CD4-positive, alpha-beta T cell treated with Interleukin-4 for 1 hour (primary cell): ENCODE measurements around the gene TMEM134.

Experiments
- DNase-seq, 2 donors: peaks; one replicate each; pipeline ENCODE4 v3.0.0-alpha.2; 2020 to 2022

The TMEM134 gene

GRCh38 chr11:67456068-67456705, 12.9 kb downstream of the TMEM134 start:
- DNase-seq, result no peak

- no peak for DNase-seq
These were observed 14.0 kb downstream of the TMEM134 start, which contains the start of gene CABP4 for GRCh38 chr11:67455054-67455453. TSS of gene CABP4 (plus strand) at chr11:67455354. CDS start at chr11:67455424, 70 bp downstream.

GRCh38 chr11:67453816-67454732, 15.0 kb downstream of the TMEM134 start:
- no peak for DNase-seq

DNA sequence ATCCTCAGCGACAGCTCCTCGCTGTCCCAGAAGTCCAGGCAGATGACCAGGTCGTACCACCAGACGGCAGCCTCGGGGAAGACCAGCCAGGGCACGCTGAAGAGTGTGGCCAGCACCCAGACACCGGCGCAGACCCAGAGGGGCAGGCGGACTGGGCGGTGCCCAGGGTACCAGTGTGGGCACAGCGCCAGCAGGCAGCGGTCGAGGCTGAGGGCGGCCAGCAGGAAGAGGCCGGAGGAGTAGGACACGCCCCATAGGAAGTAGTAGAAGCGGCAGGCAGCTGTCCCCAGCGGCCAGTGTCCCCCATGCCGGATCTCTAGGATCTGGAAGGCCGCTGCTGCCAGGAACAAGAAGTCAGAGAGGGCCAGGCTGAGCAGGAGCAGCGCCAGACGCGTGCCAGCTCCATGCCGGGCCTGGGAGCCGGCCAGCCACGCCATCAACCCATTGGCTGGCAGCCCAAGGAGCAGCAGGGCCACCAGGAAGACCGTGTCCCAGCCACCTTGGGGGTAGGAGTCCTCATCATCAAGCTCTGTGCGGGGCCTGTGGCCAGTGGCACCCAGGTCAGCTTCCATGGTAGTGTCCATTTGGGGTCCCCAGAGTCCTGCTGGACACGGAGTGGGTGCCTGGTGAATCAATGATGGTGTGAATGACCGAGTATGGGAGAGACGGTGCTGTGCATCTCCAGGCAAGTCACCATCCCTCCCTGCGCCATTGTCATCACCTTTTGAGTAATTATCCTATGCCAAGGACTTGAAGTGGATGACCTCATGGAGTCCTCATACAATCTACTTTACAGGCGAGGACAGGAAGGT, 16.7 kb downstream of the TMEM134 start, which contains the start of gene GPR152:
GPR152 (minus strand) TSS at position 589 of the 812 bp plus-strand sequence; CDS start at position 584, 5 bp downstream.
- DNase-seq, result no peak

DNA sequence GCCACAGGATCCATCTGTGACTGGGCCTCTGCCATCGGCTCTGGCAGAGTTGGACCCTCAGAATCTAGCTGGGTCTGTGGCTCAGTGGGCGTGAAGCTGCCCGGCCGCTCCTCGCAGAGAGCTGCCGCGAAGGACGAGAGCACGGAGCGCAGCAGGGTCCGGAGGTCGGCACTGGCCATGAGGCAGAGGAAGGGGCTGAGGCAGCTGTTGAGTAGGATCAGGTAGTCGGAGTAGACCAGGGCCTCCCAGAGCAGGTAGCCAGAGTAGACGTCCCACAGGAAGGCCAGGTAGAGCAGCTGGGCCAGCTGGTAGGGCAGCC, 17.4 kb downstream of the TMEM134 start:
- no peak for DNase-seq

DNA sequence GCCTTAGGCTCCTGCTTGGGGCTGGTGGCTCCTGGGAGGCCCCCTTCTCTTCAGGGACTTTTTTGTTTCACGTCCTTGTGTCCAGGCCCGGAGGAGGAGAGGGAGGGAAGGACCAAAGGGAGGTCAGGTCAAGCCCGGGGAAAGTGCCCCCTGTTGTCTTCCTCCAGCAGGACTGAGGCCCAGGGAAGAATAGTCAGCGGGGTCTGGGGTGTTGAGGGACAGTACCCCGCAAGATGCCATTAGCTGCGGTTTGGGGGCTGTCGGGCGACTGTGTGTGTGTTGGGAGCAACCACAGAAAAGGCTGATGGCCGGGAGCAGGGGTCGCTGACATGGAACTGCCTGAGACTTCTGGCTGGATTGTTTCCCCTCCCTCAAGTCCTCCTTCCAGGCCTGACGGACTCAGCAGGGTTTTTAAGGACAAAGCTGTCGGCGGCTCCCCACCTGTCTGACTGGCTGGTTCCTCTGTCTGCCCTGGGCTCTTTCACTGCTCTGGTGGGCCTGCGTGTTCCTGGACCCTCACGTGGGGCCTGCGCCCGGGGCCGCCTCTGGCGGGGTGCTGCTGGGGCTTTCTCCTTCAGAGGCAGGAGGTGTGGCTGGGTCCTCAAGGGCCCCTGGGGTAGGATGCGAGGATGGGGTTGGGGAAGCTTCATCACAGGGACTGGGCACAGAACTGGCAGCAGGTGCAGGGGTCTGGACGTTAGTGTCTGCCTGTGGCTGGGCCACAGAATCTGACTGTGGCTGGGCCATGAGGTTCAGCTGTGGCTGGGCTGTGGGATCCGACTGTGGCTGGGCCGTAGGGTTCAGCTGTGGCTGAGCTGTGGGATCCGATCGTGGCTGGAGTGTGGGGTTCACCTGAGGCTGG, 18.0 kb downstream of the TMEM134 start:
- no peak for DNase-seq

DNA sequence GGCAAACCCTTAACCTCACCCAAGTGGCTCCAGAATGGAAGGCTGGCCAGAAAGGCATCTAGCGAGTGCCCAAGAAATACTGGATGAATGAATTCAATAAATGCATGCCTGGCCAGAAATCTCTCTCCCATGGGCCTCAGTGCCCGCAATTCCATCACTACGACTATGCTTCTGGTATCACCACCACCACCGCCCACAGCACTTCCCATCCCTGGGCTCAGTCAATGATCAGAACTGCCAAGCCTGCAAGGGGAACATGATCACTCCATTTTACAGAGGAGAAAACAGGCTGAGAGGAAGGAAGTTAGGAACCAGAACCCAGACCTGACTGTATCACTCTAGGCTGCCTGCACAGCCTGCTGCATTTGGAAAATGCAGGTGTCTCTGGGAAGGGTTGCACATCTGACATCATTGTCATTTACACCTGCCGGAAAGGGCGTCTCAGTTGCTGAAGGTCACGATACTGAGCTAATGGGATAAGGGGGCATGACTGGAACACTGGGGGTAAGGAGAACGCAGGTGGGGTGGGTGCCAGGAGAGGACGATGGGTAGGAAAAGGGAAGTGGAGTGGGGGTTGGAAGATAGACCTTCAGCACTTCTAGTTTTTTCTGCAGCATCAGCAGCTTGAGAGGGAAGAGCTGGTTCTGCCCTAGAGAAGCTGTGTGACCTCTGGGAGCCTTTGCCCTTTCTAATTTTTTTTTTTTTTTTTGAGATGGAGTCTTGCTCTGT, 19.8 kb downstream of the TMEM134 start:
- DNase-seq, result no peak

DNA sequence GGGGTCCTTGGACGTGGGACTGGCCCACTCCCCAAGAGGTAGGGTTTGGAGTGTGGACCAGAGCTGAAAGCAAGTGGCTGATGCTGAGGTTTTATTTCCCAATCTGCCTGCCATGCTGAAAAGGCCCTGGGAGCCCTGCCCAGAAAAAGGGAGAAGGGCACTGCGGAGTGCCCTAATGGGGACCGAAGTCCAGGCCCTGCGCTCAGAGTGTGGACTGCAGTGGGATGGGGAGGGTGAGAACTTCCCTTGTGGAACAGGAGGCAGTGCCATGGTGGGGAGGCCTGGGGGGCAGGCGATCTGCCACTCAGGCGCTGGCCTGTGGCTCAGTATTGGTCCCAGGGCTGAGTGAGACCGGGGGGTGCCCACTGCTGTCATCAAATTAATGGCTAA, 20.8 kb downstream of the TMEM134 start:
- no peak for DNase-seq

DNA sequence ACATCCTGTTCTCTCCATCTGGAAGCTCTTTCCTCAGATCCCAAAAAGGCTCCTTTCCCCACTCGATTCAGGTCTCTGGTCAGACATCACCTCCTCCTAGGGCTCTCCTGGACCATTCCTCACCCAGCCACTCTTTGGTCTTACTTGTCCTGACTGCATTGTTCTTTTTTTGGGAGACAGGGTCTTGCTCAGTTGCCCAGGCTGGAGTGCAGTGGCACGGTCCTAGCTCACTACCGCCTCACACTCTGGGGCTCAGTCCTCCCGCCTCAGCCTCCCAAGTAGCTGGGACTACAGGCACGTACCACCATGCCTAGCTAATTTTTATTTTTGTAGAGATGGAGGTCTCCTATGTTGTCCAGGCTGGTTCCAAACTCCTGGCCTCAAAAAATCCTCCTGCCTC, 23.5 kb downstream of the TMEM134 start:
- no peak for DNase-seq

GRCh38 chr11:67442504-67443404, 26.3 kb downstream of the TMEM134 start:
- DNase-seq, result no peak

DNA sequence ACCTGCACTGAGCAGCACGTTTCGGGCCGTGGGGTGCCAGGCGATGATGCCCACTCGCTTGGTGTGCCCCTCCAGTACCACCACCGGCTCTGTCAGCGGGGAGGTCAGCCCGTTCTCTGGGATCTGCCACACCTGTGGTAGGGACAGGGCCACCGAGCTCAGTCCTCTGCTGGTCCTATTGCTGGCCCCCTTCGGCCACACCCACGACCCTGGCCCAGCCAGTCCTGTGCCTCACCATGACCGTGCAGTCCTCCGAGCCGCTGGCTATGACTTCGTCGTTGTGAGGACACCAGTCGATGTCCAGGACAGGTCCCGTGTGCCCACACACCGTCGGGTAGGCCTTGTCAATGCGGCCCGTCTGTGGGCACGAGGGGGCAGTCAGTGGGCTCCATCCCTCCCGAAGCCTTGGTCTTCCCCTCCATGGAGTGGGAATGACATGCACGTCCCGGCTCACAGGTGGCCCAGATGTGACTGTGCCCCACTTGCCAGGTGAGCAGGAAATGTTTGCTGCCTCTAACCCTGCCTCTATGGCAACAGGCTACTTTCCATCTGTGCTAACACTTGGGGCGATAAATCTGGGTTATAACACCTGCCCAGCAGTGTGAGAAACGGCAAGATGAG, 27.2 kb downstream of the TMEM134 start:
- DNase-seq, result peak; percentile 29 to 49

DNA sequence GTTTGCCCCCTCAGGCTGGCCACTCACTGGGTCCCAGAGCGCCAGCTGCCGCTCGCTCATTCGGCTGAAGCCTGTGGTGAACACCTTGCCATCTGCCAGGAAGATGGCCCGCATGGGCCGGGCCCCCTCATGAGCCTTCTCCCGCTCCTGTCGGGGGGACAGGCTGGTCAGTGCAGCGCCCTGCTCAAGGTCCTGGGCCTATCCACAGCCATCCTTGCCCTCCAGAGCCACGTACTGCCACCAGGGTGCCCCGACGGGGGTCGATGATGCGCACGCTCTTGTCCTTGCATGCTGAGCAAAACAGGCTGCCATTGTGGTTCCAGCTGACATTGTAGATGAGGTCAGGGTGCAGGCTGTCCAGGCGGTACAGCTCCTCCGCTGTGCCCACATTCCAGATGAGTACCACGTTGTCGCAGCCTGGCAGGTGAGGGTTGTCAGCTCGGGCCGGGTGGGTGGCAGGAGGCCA, 27.9 kb downstream of the TMEM134 start:
- DNase-seq, result no peak

- no peak for DNase-seq
These were observed 28.6 kb downstream of the TMEM134 start for GRCh38 chr11:67440229-67441097.

- DNase-seq, result no peak
These were observed 29.5 kb downstream of the TMEM134 start for GRCh38 chr11:67439321-67440228.

DNA sequence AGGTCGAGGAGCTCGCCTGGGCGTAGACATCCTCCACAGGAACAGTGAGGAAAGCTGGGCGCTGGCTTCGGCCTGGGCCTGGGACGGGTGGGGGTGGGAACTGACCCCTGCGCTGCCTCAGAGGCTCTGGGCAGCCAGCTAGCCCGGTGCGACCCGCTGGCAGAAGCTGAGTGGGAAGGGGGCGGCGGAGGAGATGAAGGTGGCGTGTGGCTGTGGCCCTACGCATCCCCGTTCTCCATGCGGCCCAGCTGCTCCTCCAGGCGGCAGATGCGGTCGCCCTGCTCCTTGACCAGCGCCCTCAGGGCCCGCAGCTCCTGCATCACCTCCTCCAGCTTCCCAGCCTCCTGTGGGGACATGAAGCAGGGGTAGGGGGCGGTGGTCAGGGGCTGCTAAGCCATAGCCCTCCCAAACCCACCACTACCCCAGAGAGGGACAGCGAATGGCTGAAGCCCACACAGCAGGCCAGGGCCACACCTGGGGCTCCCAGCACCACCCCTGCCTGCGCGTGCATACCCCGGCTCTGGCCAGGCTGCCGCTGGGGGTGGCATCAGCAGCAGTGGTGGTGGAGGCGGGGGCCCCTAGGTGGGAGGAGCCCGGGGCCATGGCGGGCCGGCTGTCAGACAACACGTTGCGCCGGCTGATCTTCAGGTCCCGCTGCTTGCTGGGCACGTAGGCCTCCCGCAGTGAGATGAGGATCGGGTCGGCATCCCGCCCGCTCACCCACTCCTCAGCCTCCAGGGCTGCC, 30.7 kb downstream of the TMEM134 start:
- DNase-seq, result peak; percentile 66 to 76

GRCh38 chr11:67437809-67438157, 31.3 kb downstream of the TMEM134 start:
- DNase-seq, result no peak
